Kidney (tissue), 14 donors: ENCODE data around the gene DOK6. TPM values are rescaled to one million over a fixed set of nuclear protein-coding genes. Genes with fewer than 3 reads are reported as not detected.

Experiments
- DNase-seq, 5 donors: peaks; one replicate each; pipeline ENCODE4 v3.0.0-alpha.2; 2013 to 2020
- FAIRE-seq: peaks from 2 replicates; lab custom pipeline; 2012; peaks lifted over from hg19 to GRCh38; lab: Jason Lieb, UNC
- H3K27ac ChIP-seq, 2 donors: one replicate each; pipeline ENCODE4 v1.7.0; 2013; ENCODE audit warnings: low read depth in 2 of 2, low read length in 2 of 2, inconsistent platforms in 1 of 2
- H3K27me3 ChIP-seq: one replicate; pipeline ENCODE4 v1.7.1; 2013; ENCODE audit warnings: low read length, inconsistent platforms; ENCODE audit not compliant: control insufficient read depth, insufficient read depth
- H3K36me3 ChIP-seq, 3 donors: one replicate each; pipeline versions ENCODE4 v1.7.0 to v1.7.1; 2013; ENCODE audit warnings: low read length in 3 of 3, control low read depth in 1 of 3, inconsistent platforms in 1 of 3; ENCODE audit not compliant: insufficient read depth in 3 of 3, control insufficient read depth in 2 of 3
- H3K4me1 ChIP-seq, 3 donors: one replicate each; pipeline versions ENCODE4 v1.7.0 to v1.7.1; 2013; ENCODE audit warnings: low read length in 3 of 3, inconsistent platforms in 1 of 3, low read depth in 1 of 3; ENCODE audit not compliant: control insufficient read depth in 2 of 3, insufficient read depth in 2 of 3
- H3K4me3 ChIP-seq, 3 donors: one replicate each; pipeline versions ENCODE4 v1.7.0 to v1.8.1; 2013; ENCODE audit warnings: low read length in 3 of 3, control low read depth in 1 of 3, inconsistent platforms in 1 of 3
- H3K9ac ChIP-seq, 3 donors: one replicate each; pipeline versions ENCODE4 v1.7.0 to v1.7.1; 2013; ENCODE audit warnings: low read length in 3 of 3, control low read depth in 1 of 3, inconsistent platforms in 1 of 3
- H3K9me3 ChIP-seq, 3 donors: one replicate each; pipeline versions ENCODE4 v1.7.0 to v1.7.1; 2013; ENCODE audit warnings: low read length in 3 of 3, control low read depth in 1 of 3, inconsistent platforms in 1 of 3; ENCODE audit not compliant: control insufficient read depth in 2 of 3, insufficient read depth in 1 of 3
- CTCF ChIP-seq: IDR thresholded peaks from 3 replicates; pipeline ENCODE4 v1.5.1; 2012; ENCODE audit warnings: mild to moderate bottlenecking, moderate library complexity, borderline replicate concordance; ENCODE audit not compliant: insufficient read depth; ENCODE audit errors: extremely low read depth
- intact Hi-C: fragments of 100-400 bp; cut with DNase I; formaldehyde crosslinking; loops from one replicate; pipeline ENCODE4 v1.11.1; 2022
- polyA plus RNA-seq: library from polyadenylated mRNA; stranded (reverse); fragments of 350-450 nt; fragmentation: Illumina TruSeq; extraction: RNeasy Lipid Tissue Mini Kit (QIAGEN cat#74804); gene quantifications from one replicate; pipeline ENCODE4 v1.2.3, GENCODE V29; 2014; ENCODE audit warnings: low read depth, low replicate concordance; ENCODE audit not compliant: insufficient read depth
- total RNA-seq: library from RNA; stranded (reverse); fragmentation: NEBNext Ultra II Directional; extraction: Animal tissue kit (Norgen Biotek cat#: 25700); gene quantifications from one replicate; pipeline ENCODE4 v1.2.1, GENCODE V29; 2021
- donor health status: control.
- donor health status: control.
- donor health status: control.
- donor health status: control.
- donor health status: control.
- donor health status: DM: yes; HTN: yes; CAD: no.
- donor health status: Normal renal cell carcinoma (clear cell type).

The DOK6 gene
- total and polyA plus RNA-seq, 2 donors from 2014 or later, result 3.8 to 4.6 TPM

- no peak overlapping the region for H3K4me3 ChIP-seq
- DNase-seq (no peak), FAIRE-seq (no peak)
- intact Hi-C loops, result no loop called here
- no peaks in the 10 kb centered on the region for H3K4me1 ChIP-seq
- no peaks in the 10 kb centered on the region for H3K36me3 ChIP-seq
- H3K27ac ChIP-seq, result no peak overlapping the region
- no peak overlapping the region for H3K9ac ChIP-seq
- no peak for TF ChIP-seq CTCF
- no peaks in the 10 kb centered on the region for H3K27me3 ChIP-seq
- H3K9me3 ChIP-seq, result no peaks in the 10 kb centered on the region
Measured at GRCh38 chr18:69898241-69898861, 497.7 kb downstream of the DOK6 start.
